ENCODE data around the gene SHH. TPM values are rescaled to one million over a fixed set of nuclear protein-coding genes. Genes with fewer than 3 reads are reported as not detected.

The SHH gene
- total and polyA plus RNA-seq, 3 donors from 2014 or later, result 0.06 to 1.0 TPM; not detected in 1

DNA sequence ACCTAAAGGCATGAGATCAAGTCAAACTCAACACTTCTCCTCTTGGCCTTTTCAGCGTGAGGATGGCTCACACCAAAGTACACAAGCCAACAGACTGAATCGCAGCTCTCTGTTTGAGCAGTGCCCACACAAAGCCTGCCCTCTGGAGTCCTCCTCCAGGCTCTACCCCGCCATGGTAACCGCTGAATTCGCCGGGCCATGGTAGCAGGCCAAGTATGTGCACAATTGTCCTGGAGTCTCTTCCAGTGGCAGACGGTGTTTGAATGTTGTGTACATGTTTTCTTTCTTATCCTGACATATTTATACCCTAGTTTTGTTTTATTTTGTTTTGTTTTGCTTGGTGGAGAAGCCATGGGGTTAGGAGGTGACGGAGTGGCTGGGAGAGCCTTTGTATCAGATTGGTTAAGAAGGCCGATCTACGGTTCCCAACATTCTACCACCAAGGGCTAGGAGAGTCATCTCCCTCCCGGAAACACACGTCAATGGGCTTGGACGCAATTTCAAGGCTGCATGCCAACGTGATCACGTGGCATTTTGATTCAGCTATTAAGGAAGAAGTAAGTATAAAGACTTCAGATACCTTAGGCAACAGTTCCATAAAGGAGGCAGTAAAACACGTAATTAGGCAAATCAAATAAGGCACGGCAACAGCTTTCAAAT, 12.1 kb upstream of the SHH start:
- H3K4me1 ChIP-seq, result no peaks in the 10 kb centered on the region
- H3K36me3 ChIP-seq (ENCODE audit: low read depth, missing control alignments), result no peaks in the 10 kb centered on the region
- no peak overlapping the region for H3K4me3 ChIP-seq
- WGBS, 2 donors, result 79 to 86% methylated on average over 17 of the region's 17 CpGs
- intact Hi-C loops (cut with DNase I; ENCODE audit: low total_unique reads), result no loop called here
- H3K27me3 ChIP-seq, result no peaks in the 10 kb centered on the region
- H3K27ac ChIP-seq, result no peak overlapping the region
- no peak for TF ChIP-seq POLR2A (IDR thresholded peaks at IDR 0.05)
- TF ChIP-seq, protein P1, sequence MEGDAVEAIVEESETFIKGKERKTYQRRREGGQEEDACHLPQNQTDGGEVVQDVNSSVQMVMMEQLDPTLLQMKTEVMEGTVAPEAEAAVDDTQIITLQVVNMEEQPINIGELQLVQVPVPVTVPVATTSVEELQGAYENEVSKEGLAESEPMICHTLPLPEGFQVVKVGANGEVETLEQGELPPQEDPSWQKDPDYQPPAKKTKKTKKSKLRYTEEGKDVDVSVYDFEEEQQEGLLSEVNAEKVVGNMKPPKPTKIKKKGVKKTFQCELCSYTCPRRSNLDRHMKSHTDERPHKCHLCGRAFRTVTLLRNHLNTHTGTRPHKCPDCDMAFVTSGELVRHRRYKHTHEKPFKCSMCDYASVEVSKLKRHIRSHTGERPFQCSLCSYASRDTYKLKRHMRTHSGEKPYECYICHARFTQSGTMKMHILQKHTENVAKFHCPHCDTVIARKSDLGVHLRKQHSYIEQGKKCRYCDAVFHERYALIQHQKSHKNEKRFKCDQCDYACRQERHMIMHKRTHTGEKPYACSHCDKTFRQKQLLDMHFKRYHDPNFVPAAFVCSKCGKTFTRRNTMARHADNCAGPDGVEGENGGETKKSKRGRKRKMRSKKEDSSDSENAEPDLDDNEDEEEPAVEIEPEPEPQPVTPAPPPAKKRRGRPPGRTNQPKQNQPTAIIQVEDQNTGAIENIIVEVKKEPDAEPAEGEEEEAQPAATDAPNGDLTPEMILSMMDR (IDR thresholded peaks at IDR 0.05), result no peak
- DNase-seq, result no peak
- H3K9me3 ChIP-seq, result no peaks in the 10 kb centered on the region

DNA sequence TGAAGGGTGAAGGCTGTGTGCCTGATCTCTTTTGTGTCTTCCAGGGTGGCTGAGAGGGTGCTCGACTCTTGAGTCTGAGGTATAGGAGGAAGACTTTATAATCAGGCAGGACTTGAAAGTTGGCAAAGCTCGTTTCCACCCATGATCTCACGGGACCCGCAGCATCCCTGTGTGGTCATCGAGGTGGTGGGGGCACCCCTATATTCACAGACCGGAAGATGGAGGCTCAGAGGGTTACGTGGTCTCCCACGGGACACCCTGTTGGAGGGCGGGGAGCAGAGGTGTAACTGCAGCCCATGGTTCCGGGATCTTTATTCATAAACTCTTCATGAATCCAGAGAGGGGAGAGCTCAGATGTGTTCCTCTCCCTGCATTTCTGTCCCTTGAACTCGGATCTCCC, 9.6 kb upstream of the SHH start:
- DNase-seq, result no peak
- no peak overlapping the region for H3K4me3 ChIP-seq
- no peaks in the 10 kb centered on the region for H3K9me3 ChIP-seq
- no peaks in the 10 kb centered on the region for H3K27me3 ChIP-seq
- WGBS, 2 donors, result 83 to 92% methylated on average over 11 of the region's 11 CpGs
- intact Hi-C loops (cut with DNase I; ENCODE audit: low total_unique reads), result no loop called here
- H3K27ac ChIP-seq, result no peak overlapping the region
- H3K36me3 ChIP-seq (ENCODE audit: low read depth, missing control alignments), result no peaks in the 10 kb centered on the region
- no peaks in the 10 kb centered on the region for H3K4me1 ChIP-seq
- TF ChIP-seq, protein P1 (IDR thresholded peaks at IDR 0.05), result no peak
- no peak for TF ChIP-seq POLR2A (IDR thresholded peaks at IDR 0.05)

DNA sequence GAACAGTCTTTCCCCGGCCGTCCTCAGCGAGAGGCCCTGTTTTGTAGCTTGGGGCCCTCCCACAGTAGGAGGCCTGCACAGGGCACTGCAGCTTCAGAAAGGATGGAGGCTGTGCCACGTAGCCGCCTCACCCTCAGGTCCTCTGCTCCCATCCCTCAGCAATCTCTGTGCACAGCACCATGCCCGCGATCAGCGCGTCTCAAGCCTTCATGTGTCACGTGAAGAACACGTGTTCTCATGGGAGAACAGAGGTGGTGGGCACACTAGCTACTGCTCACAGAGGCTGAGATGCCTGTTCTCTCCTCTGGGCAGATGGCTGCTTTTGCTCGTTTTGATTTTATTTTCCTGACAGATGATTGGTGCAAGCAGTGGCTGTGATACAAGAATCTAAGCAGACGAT, 8.5 kb upstream of the SHH start:
- Histone ChIP-seq H3K27me3 (no peaks in the 10 kb centered on the region), H3K4me1 (no peaks in the 10 kb centered on the region), H3K36me3 (ENCODE audit: low read depth, missing control alignments) (no peaks in the 10 kb centered on the region), H3K9me3 (no peaks in the 10 kb centered on the region), H3K4me3 (no peak overlapping the region), H3K27ac (no peak overlapping the region)
- intact Hi-C loops (cut with DNase I; ENCODE audit: low total_unique reads), result no loop called here
- no peak for DNase-seq
- TF ChIP-seq, protein P1 (IDR thresholded peaks at IDR 0.05), result no peak
- TF ChIP-seq POLR2A (IDR thresholded peaks at IDR 0.05), result no peak
- 79 to 83% methylated on average over 12 to 13 of the region's 13 CpGs for WGBS, 2 donors

DNA sequence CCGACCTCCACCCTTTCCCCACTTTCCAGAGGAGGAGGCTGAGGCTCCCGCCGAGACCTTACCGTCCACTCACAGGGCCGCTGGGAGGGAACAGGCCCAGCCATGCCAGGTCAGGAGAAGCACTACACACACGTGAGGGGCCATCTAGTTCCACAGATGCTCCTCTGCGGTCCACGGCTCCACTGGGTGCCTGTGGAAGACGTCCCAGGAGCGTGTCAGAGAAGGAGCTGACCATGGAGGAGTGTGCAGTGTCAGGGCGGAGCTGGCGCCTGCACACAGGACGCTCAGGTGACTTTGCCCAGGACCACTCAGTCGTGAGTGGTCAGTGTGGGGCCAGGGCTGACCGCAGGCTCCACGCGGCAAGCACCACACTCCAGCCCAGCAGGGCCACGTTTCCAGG, 8.0 kb upstream of the SHH start:
- H3K27me3 ChIP-seq, result no peaks in the 10 kb centered on the region
- 85 to 92% methylated on average over 11 to 18 of the region's 18 CpGs for WGBS, 2 donors
- DNase-seq, result no peak
- H3K36me3 ChIP-seq (ENCODE audit: low read depth, missing control alignments), result no peaks in the 10 kb centered on the region
- no peak overlapping the region for H3K27ac ChIP-seq
- no peaks in the 10 kb centered on the region for H3K9me3 ChIP-seq
- TF ChIP-seq, protein P1 (IDR thresholded peaks at IDR 0.05), result no peak
- no peak for TF ChIP-seq POLR2A (IDR thresholded peaks at IDR 0.05)
- intact Hi-C loops (cut with DNase I; ENCODE audit: low total_unique reads), result no loop called here
- H3K4me1 ChIP-seq, result no peaks in the 10 kb centered on the region
- no peak overlapping the region for H3K4me3 ChIP-seq

DNA sequence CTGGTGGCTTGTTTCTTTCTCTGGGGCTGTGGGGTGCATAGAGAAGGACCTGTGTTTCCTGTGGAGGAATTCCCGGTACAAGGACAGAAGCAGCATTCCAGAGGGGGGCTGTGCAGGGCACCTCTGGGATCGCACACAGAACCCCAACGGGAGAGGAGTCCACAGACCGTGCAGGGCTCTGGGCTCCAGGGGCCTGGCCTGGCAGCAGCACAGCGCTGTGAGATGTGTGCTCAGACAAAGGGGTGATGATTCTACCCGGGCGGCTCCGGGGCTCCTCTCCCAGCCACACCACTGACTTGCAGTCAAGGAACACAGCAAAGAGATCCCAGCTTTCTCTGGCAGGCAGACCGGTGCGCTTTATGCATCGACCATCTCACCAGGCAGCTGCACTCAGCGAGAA, 6.9 kb upstream of the SHH start:
- H3K27me3 ChIP-seq, result no peaks in the 10 kb centered on the region
- no peak for TF ChIP-seq POLR2A (IDR thresholded peaks at IDR 0.05)
- TF ChIP-seq, protein P1 (IDR thresholded peaks at IDR 0.05), result no peak
- intact Hi-C loops (cut with DNase I; ENCODE audit: low total_unique reads), result no loop called here
- H3K4me3 ChIP-seq, result no peak overlapping the region
- no peak overlapping the region for H3K27ac ChIP-seq
- no peak for DNase-seq
- no peaks in the 10 kb centered on the region for H3K36me3 ChIP-seq (ENCODE audit: low read depth, missing control alignments)
- H3K9me3 ChIP-seq, result no peaks in the 10 kb centered on the region
- H3K4me1 ChIP-seq, result no peaks in the 10 kb centered on the region
- 52 to 68% methylated on average over 12 of the region's 12 CpGs for WGBS, 2 donors

Measured in testis (tissue), 3 donors.